GM12878 (cell line): ENCODE data around the gene REEP6. TPM values are rescaled to one million over a fixed set of nuclear protein-coding genes. Genes with fewer than 3 reads are reported as not detected.

Experiments
- CEBPB ChIP-seq, 2 experiments: fragments of 150-350 bp in 1 of 2; IDR thresholded peaks; 2 replicates each; pipeline ENCODE4 v1.6.1; 2012 to 2014; ENCODE audit warnings: low read depth in 2 of 2, low read length in 2 of 2, borderline replicate concordance in 1 of 2, inconsistent platforms in 1 of 2
- CHD1 ChIP-seq: IDR thresholded peaks from 2 replicates; pipeline ENCODE4 v1.6.1; 2012; ENCODE audit warnings: low read depth, low read length, improper control_type of control experiment
- CREM ChIP-seq: IDR thresholded peaks from 2 replicates; pipeline ENCODE4 v1.6.1; 2014; ENCODE audit warnings: antibody characterized with exemption, low read depth
- E2F8 ChIP-seq: fragments of 450-650 bp; IDR thresholded peaks from 2 replicates; pipeline ENCODE4 v1.6.1; 2018; ENCODE audit warnings: mild to moderate bottlenecking, low read depth, moderate library complexity; ENCODE audit not compliant: partially characterized antibody
- EED ChIP-seq: sonication (generic); IDR thresholded peaks from 2 replicates; pipeline ENCODE4 v1.6.1; 2016; ENCODE audit warnings: antibody characterized with exemption, low read depth
- FOXM1 ChIP-seq: IDR thresholded peaks from 2 replicates; pipeline ENCODE4 v1.6.1; 2012; ENCODE audit warnings: low read depth, mild to moderate bottlenecking, inconsistent platforms, low read length, moderate library complexity
- GATAD2B ChIP-seq: fragments of 450-650 bp; conservative IDR thresholded peaks from 2 replicates; pipeline ENCODE4 v1.6.1; 2017; ENCODE audit warnings: low read depth, mild to moderate bottlenecking, moderate library complexity
- HDAC6 ChIP-seq: fragments of 200-600 bp; sonication (generic); IDR thresholded peaks from one replicate; pipeline ENCODE4 v1.8.0; 2017; ENCODE audit warnings: antibody characterized with exemption; ENCODE audit not compliant: unreplicated experiment
- HDGF ChIP-seq: fragments of 450-650 bp; IDR thresholded peaks from 2 replicates; pipeline ENCODE4 v1.6.1; 2016; ENCODE audit warnings: antibody characterized with exemption
- JUNB ChIP-seq: IDR thresholded peaks from 2 replicates; pipeline ENCODE4 v1.6.1; 2016; ENCODE audit warnings: antibody characterized with exemption, mild to moderate bottlenecking
- KDM1A ChIP-seq: fragments of 200-600 bp; sonication (generic); IDR thresholded peaks from 2 replicates; pipeline ENCODE4 v1.6.1; 2016; ENCODE audit warnings: borderline replicate concordance
- NRF1 ChIP-seq: conservative IDR thresholded peaks from 2 replicates; pipeline ENCODE4 v1.6.1; 2011; ENCODE audit warnings: mild to moderate bottlenecking, low read depth, low read length, improper control_type of control experiment
- RAD21 ChIP-seq: IDR thresholded peaks from 2 replicates; pipeline ENCODE4 v1.6.1; 2011; ENCODE audit warnings: mild to moderate bottlenecking, low read depth, low read length, moderate library complexity; ENCODE audit not compliant: insufficient read depth
- RUNX3 ChIP-seq: IDR thresholded peaks from 2 replicates; pipeline ENCODE4 v1.6.1; 2012; ENCODE audit warnings: low read length, inconsistent platforms
- SMARCA5 ChIP-seq: fragments of 450-650 bp; IDR thresholded peaks from 2 replicates; pipeline ENCODE4 v1.6.1; 2017; ENCODE audit warnings: mild to moderate bottlenecking
- SRF ChIP-seq, 2 experiments: IDR thresholded peaks; 2 replicates each; pipeline ENCODE4 v1.6.1; 2011; ENCODE audit warnings: low read depth in 2 of 2, low read length in 2 of 2, mild to moderate bottlenecking in 1 of 2, moderate library complexity in 1 of 2
- STAT3 ChIP-seq: IDR thresholded peaks from 2 replicates; pipeline ENCODE4 v1.6.1; 2011; ENCODE audit warnings: low read depth, low read length, improper control_type of control experiment
- YY1 ChIP-seq: IDR thresholded peaks from 2 replicates; pipeline ENCODE4 v1.6.1; 2011; ENCODE audit warnings: low read depth, mild to moderate bottlenecking, low read length
- ZZZ3 ChIP-seq: IDR thresholded peaks from 2 replicates; pipeline ENCODE4 v1.6.1; 2011; ENCODE audit warnings: low read depth; ENCODE audit not compliant: control insufficient read depth, insufficient read length
- polyA plus RNA-seq, 11 experiments: library from polyadenylated mRNA; depleted of rRNA in 4 of 11; unstranded in 6 of 11; stranded (reverse) in 5 of 11; fragments of >200 nt; fragmentation: Nextera tagmentation in 4 of 11; fragmentation: Illumina TruSeq in 1 of 11; extraction: Ambion mirVana in 4 of 11; extraction: Trizol in 1 of 11; gene quantifications; 1 replicate in 1 of 11; 2 replicates in 10 of 11; pipeline versions ENCODE4 v1.2.1 to v1.2.3, GENCODE V29; 2011 to 2016; ENCODE audit warnings: inconsistent platforms in 2 of 11, missing spikeins in 2 of 11, low read depth in 1 of 11
- total RNA-seq, 4 experiments: library from RNA; depleted of rRNA in 3 of 4; stranded (reverse); fragments of >200 nt in 3 of 4; fragmentation: Illumina TruSeq in 1 of 4; extraction: Trizol in 1 of 4; gene quantifications; 2 replicates each; pipeline versions ENCODE4 v1.2.1 to v1.2.3, GENCODE V29; 2013 to 2021
- TF ChIP-seq, protein P1 (sequence below): fragments of 450-650 bp; IDR thresholded peaks from 2 replicates; pipeline ENCODE4 v1.6.1; 2017; ENCODE audit warnings: mild to moderate bottlenecking, moderate library complexity
- TF ChIP-seq, protein P2 (sequence below): IDR thresholded peaks from 2 replicates; pipeline ENCODE4 v1.6.1; 2011; ENCODE audit warnings: mild to moderate bottlenecking, low read depth, low read length, moderate library complexity; ENCODE audit not compliant: insufficient replicate concordance
- TF ChIP-seq, protein P3 (sequence below): IDR thresholded peaks from 2 replicates; pipeline ENCODE4 v1.6.1; 2012; ENCODE audit warnings: low read depth, low read length, improper control_type of control experiment

The REEP6 gene
- total and polyA plus RNA-seq, 10 of the 15 experiments (the other 5 are each of a cell fraction or from before 2014, with no cell fraction given): 0.06 to 1.1 (median 0.39) TPM; not detected in 2

- TF ChIP-seq, protein P1, sequence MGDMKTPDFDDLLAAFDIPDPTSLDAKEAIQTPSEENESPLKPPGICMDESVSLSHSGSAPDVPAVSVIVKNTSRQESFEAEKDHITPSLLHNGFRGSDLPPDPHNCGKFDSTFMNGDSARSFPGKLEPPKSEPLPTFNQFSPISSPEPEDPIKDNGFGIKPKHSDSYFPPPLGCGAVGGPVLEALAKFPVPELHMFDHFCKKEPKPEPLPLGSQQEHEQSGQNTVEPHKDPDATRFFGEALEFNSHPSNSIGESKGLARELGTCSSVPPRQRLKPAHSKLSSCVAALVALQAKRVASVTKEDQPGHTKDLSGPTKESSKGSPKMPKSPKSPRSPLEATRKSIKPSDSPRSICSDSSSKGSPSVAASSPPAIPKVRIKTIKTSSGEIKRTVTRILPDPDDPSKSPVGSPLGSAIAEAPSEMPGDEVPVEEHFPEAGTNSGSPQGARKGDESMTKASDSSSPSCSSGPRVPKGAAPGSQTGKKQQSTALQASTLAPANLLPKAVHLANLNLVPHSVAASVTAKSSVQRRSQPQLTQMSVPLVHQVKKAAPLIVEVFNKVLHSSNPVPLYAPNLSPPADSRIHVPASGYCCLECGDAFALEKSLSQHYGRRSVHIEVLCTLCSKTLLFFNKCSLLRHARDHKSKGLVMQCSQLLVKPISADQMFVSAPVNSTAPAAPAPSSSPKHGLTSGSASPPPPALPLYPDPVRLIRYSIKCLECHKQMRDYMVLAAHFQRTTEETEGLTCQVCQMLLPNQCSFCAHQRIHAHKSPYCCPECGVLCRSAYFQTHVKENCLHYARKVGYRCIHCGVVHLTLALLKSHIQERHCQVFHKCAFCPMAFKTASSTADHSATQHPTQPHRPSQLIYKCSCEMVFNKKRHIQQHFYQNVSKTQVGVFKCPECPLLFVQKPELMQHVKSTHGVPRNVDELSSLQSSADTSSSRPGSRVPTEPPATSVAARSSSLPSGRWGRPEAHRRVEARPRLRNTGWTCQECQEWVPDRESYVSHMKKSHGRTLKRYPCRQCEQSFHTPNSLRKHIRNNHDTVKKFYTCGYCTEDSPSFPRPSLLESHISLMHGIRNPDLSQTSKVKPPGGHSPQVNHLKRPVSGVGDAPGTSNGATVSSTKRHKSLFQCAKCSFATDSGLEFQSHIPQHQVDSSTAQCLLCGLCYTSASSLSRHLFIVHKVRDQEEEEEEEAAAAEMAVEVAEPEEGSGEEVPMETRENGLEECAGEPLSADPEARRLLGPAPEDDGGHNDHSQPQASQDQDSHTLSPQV: peak; percentile 65; the same call in 1 of the 2 replicates
- TF ChIP-seq RAD21: peak; percentile 55
- no peak for TF ChIP-seq KDM1A
- TF ChIP-seq CEBPB (IDR thresholded peaks at IDR 0.05; ENCODE audit: borderline replicate concordance in 1 of 2, low read depth in 2 of 2, low read length in 2 of 2): no peak
- TF ChIP-seq HDGF: no peak
- TF ChIP-seq, protein P2, sequence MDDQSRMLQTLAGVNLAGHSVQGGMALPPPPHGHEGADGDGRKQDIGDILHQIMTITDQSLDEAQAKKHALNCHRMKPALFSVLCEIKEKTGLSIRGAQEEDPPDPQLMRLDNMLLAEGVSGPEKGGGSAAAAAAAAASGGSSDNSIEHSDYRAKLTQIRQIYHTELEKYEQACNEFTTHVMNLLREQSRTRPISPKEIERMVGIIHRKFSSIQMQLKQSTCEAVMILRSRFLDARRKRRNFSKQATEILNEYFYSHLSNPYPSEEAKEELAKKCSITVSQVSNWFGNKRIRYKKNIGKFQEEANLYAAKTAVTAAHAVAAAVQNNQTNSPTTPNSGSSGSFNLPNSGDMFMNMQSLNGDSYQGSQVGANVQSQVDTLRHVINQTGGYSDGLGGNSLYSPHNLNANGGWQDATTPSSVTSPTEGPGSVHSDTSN: no peak
- no peak for TF ChIP-seq EED
- TF ChIP-seq CREM: no peak
- TF ChIP-seq FOXM1: no peak
- TF ChIP-seq ZZZ3: no peak
- no peak for TF ChIP-seq SRF (IDR thresholded peaks at IDR 0.05; ENCODE audit: low read depth in 2 of 2, low read length in 2 of 2)
- no peak for TF ChIP-seq CHD1
- TF ChIP-seq E2F8: no peak
- TF ChIP-seq, protein P3, sequence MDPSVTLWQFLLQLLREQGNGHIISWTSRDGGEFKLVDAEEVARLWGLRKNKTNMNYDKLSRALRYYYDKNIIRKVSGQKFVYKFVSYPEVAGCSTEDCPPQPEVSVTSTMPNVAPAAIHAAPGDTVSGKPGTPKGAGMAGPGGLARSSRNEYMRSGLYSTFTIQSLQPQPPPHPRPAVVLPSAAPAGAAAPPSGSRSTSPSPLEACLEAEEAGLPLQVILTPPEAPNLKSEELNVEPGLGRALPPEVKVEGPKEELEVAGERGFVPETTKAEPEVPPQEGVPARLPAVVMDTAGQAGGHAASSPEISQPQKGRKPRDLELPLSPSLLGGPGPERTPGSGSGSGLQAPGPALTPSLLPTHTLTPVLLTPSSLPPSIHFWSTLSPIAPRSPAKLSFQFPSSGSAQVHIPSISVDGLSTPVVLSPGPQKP: peak; percentile 56; the same call in 1 of the 2 replicates
- TF ChIP-seq YY1: peak; percentile 58; the same call in 1 of the 2 replicates
- TF ChIP-seq RUNX3: peak; percentile 58; the same call in 1 of the 2 replicates
- no peak for TF ChIP-seq JUNB
- TF ChIP-seq STAT3: no peak
- peak; percentile 23; the same call in 1 of the 2 replicates for TF ChIP-seq NRF1
- peak; percentile 97 for TF ChIP-seq SMARCA5
- TF ChIP-seq HDAC6: no peak
- TF ChIP-seq GATAD2B: peak; percentile 76
Measured at GRCh38 chr19:1445185-1445931, 45.6 kb upstream of the REEP6 start (continued).
